Sigmoid colon (tissue), 7 donors: Measurements from ENCODE around the gene TMEM86A. TPM values are rescaled to one million over a fixed set of nuclear protein-coding genes. Genes with fewer than 3 reads are reported as not detected.

Experiments used
- DNase-seq: peaks from one replicate; pipeline ENCODE4 v3.0.0-alpha.2; 2019
- H3K27ac ChIP-seq, 4 donors: fragments of 200-600 bp; sonication (generic); one replicate each; pipeline ENCODE4 v1.5.1; 2016 to 2019; ENCODE audit warnings: mild to moderate bottlenecking in 1 of 4
- H3K27me3 ChIP-seq, 3 donors: fragments of 200-600 bp; sonication (generic); one replicate each; pipeline ENCODE4 v1.5.1; 2019; ENCODE audit warnings: mild to moderate bottlenecking in 1 of 3
- H3K36me3 ChIP-seq, 4 donors: fragments of 200-600 bp; sonication (generic); one replicate each; pipeline ENCODE4 v1.5.1; 2016 to 2019
- H3K4me1 ChIP-seq, 4 donors: fragments of 200-600 bp; sonication (generic); one replicate each; pipeline ENCODE4 v1.5.1; 2017 to 2019
- H3K4me3 ChIP-seq, 4 donors: fragments of 200-600 bp; sonication (generic); one replicate each; pipeline ENCODE4 v1.5.1; 2017 to 2019; ENCODE audit warnings: mild to moderate bottlenecking in 2 of 4, moderate library complexity in 1 of 4
- H3K9me3 ChIP-seq, 4 donors: fragments of 200-600 bp in 3 of 4; sonication (generic) in 3 of 4; one replicate each; pipeline versions ENCODE4 v1.5.1 to v1.6.1; 2013 to 2019
- CTCF ChIP-seq, 4 experiments: fragments of 450-650 bp in 3 of 4; fragments of 200-600 bp in 1 of 4; IDR thresholded peaks; one replicate each; pipeline ENCODE4 v1.5.1; 2016 to 2019; ENCODE audit warnings: antibody characterized with exemption in 4 of 4, mild to moderate bottlenecking in 3 of 4, moderate library complexity in 2 of 4
- EP300 ChIP-seq, 4 donors: sonication (generic); formaldehyde crosslinking; IDR thresholded peaks; one replicate each; pipeline ENCODE4 v1.6.1; 2017; ENCODE audit warnings: antibody characterized with exemption in 4 of 4
- POLR2A ChIP-seq, 2 donors: fragments of 450-650 bp; IDR thresholded peaks; one replicate each; pipeline ENCODE4 v1.6.1; 2016; ENCODE audit warnings: antibody characterized with exemption in 2 of 2, mild to moderate bottlenecking in 2 of 2, moderate library complexity in 2 of 2
- POLR2AphosphoS5 ChIP-seq, 4 donors: sonication (generic); formaldehyde crosslinking; IDR thresholded peaks; one replicate each; pipeline ENCODE4 v1.6.1; 2017; ENCODE audit warnings: antibody characterized with exemption in 4 of 4
- WGBS, 2 donors: extraction: QIAGEN DNeasy Blood & Tissue Kit; methylation state at CpG; one replicate each; pipeline ENCODE4 v1.1.7; 2013; 5-methylcytosine and 5-hydroxymethylcytosine counted together
- intact Hi-C: fragments of 100-400 bp; cut with DNase I; formaldehyde crosslinking; loops from one replicate; pipeline ENCODE4 v1.15.1; 2023
- polyA plus RNA-seq, 3 donors: library from polyadenylated mRNA; stranded (reverse); fragments of 200-250 nt; gene quantifications; one replicate each; pipeline ENCODE4 v1.2.3, GENCODE V29; 2013
- total RNA-seq, 4 donors: library from RNA; depleted of rRNA; stranded (reverse); fragments of >200 nt; gene quantifications; one replicate each; pipeline ENCODE4 v1.1.0, GENCODE V29; 2016
- donor health status: healthy with polysubstance abuse.
- donor health status: Bipolar disorder and iron deficiency.
- donor health status: healthy.

The TMEM86A gene
- total and polyA plus RNA-seq, 7 donors = 1.7 to 5.3 (median 3.7) TPM

GRCh38 chr11:18699848-18700261 lies 1.3 kb downstream of the TMEM86A start:
- intact Hi-C loops = loop anchor here (2.0 to 10.0 kb wide), 5 partner anchors 32 to 685 kb away; partner anchors contain the start of genes SERGEF and SPTY2D1
- TF ChIP-seq EP300 (IDR thresholded peaks at IDR 0.05) = no peak
- TF ChIP-seq POLR2A (IDR thresholded peaks at IDR 0.05) = no peak
- no peak for TF ChIP-seq CTCF (IDR thresholded peaks at IDR 0.05)
- no peak for TF ChIP-seq POLR2AphosphoS5 (IDR thresholded peaks at IDR 0.05)
- Histone ChIP-seq H3K9me3 (no peaks in the 10 kb centered on the region), H3K4me1 (peaks cover 3 to 29% (median 19%) of the 10 kb centered on the region in 4 donors), H3K27ac (peak overlapping the region in 2 of 4 donors; percentile 78 to 82), H3K27me3 (no peaks in the 10 kb centered on the region), H3K4me3 (peak overlapping the region in 3 of 4 donors; percentile 62 to 98 (median 88)), H3K36me3 (peaks cover 0 to 17% (median 1%) of the 10 kb centered on the region in 4 donors)
- peak; percentile 74 for DNase-seq
- 64 to 71% methylated on average over 3 of the region's 3 CpGs for WGBS, 2 donors

GRCh38 chr11:18700375-18700774 lies 1.8 kb downstream of the TMEM86A start:
- 13 to 47% methylated on average over 1 of the region's 1 CpG for WGBS, 2 donors
- Histone ChIP-seq H3K27ac (no peak overlapping the region), H3K4me1 (peaks cover 3 to 34% (median 24%) of the 10 kb centered on the region in 4 donors), H3K27me3 (no peaks in the 10 kb centered on the region), H3K9me3 (no peaks in the 10 kb centered on the region), H3K36me3 (peaks cover 0 to 17% (median 1%) of the 10 kb centered on the region in 4 donors), H3K4me3 (peak overlapping the region in 1 of 4 donors; percentile 1)
- TF ChIP-seq EP300 (IDR thresholded peaks at IDR 0.05) (no peak), CTCF (IDR thresholded peaks at IDR 0.05) (no peak), POLR2AphosphoS5 (IDR thresholded peaks at IDR 0.05) (no peak), POLR2A (IDR thresholded peaks at IDR 0.05) (no peak)
- DNase-seq = peak; percentile 57
- intact Hi-C loops = no loop called here

GRCh38 chr11:18700872-18701271 lies 2.3 kb downstream of the TMEM86A start:
- Histone ChIP-seq H3K36me3 (peaks cover 0 to 17% (median 1%) of the 10 kb centered on the region in 4 donors), H3K9me3 (no peaks in the 10 kb centered on the region), H3K4me1 (peaks cover 3 to 39% (median 29%) of the 10 kb centered on the region in 4 donors), H3K27ac (no peak overlapping the region), H3K27me3 (no peaks in the 10 kb centered on the region), H3K4me3 (no peak overlapping the region)
- DNase-seq = peak; percentile 53
- 89 to 96% methylated on average over 7 of the region's 7 CpGs for WGBS, 2 donors
- TF ChIP-seq POLR2AphosphoS5 (IDR thresholded peaks at IDR 0.05) (no peak), CTCF (IDR thresholded peaks at IDR 0.05) (no peak)
- intact Hi-C loops = no loop called here

GRCh38 chr11:18701614-18702216 lies 3.1 kb downstream of the TMEM86A start:
- intact Hi-C loops = no loop called here
- Histone ChIP-seq H3K9me3 (no peaks in the 10 kb centered on the region), H3K27ac (no peak overlapping the region), H3K4me3 (no peak overlapping the region), H3K27me3 (no peaks in the 10 kb centered on the region), H3K4me1 (peaks cover 3 to 47% (median 35%) of the 10 kb centered on the region in 4 donors), H3K36me3 (peaks cover 0 to 17% (median 1%) of the 10 kb centered on the region in 4 donors)
- TF ChIP-seq POLR2AphosphoS5 (IDR thresholded peaks at IDR 0.05) (no peak), POLR2A (IDR thresholded peaks at IDR 0.05) (no peak), CTCF (IDR thresholded peaks at IDR 0.05) (no peak), EP300 (IDR thresholded peaks at IDR 0.05) (no peak)
- peak; percentile 60 for DNase-seq
- 95% methylated on average over 17 of the region's 17 CpGs for WGBS, 2 donors
